Raji (cell line): ENCODE data around the gene PCYT2.
A peak's percentile ranks its signal among the peaks of the same experiment; 100 is the strongest.

Source experiments
- POLR2A ChIP-seq: IDR thresholded peaks from 2 replicates; pipeline ENCODE4 v1.6.1; 2011; ENCODE audit warnings: low read depth, low read length, control low read depth; ENCODE audit not compliant: insufficient read depth

PCYT2 gene

DNA sequence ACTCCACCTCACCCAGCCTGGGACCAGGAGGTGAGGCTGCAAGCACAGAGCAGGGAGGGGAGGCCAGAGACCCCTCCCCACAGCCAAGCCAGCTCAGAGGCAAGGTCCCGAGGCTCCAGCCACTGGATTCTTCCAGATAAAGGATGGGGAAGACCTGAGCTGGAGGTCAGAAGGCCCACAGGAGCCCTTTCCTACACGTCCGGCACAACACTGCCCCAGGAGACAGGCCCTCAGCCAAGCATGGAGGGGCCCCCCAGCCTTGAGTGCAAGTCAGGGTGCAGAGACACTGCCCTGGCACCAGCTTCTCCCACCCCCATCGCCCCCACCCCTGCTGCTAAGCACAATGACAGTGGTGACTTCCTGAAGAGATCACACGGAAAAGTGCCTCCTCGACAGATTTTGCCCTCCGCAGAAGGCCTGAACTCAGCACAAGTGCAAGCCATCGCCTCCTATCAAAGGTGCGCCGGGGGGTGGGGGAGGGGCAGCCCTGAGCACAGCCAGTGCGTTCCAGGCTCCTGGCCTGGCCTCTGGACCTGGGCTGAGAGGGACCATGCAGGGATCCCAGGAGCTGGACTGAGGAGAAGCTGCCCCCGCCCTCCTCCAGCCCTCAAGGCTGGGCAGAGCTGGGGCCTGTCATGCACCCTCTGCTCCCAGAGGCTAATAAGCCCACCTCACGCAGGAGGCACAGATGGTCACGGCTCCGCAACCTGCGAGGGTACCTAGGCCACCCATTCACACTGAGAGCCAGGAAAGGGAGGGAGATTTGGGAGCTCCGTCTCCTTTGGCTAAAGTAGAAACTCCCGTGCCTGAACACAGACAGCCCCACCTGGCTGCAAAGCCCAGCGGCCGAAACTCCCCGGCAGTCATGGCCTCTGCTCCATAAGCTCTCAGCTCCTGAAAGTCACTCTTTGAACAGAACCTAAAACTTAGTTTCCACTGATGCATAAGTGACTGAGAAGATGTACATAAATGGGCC is 13.6 kb upstream of the PCYT2 start:
- TF ChIP-seq POLR2A: no peak

GRCh38 chr17:81923302-81924260 is 12.4 kb upstream of the PCYT2 start:
- no peak for TF ChIP-seq POLR2A

- TF ChIP-seq POLR2A: no peak
These were observed 11.5 kb upstream of the PCYT2 start for GRCh38 chr17:81922566-81923301.

GRCh38 chr17:81921996-81922565 is 10.9 kb upstream of the PCYT2 start:
- TF ChIP-seq POLR2A: no peak

DNA sequence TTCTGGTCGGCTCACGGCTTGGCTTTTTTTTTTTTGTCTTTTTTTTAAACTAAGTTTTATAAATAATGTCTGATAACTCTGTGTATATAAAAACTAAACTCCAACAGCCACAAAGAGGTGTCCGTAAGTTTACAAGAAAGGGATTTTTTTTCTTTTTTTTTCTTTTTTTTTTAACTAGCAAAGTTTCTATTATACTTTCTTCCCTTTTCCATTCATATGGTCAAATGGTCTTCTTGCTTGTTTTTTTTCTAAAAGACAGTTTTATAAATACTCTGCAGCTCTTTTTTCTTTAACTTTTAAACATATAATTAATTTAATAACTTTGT is 10.3 kb upstream of the PCYT2 start:
- no peak for TF ChIP-seq POLR2A

- TF ChIP-seq POLR2A: no peak
These were observed 9.7 kb upstream of the PCYT2 start for GRCh38 chr17:81920612-81921536.

DNA sequence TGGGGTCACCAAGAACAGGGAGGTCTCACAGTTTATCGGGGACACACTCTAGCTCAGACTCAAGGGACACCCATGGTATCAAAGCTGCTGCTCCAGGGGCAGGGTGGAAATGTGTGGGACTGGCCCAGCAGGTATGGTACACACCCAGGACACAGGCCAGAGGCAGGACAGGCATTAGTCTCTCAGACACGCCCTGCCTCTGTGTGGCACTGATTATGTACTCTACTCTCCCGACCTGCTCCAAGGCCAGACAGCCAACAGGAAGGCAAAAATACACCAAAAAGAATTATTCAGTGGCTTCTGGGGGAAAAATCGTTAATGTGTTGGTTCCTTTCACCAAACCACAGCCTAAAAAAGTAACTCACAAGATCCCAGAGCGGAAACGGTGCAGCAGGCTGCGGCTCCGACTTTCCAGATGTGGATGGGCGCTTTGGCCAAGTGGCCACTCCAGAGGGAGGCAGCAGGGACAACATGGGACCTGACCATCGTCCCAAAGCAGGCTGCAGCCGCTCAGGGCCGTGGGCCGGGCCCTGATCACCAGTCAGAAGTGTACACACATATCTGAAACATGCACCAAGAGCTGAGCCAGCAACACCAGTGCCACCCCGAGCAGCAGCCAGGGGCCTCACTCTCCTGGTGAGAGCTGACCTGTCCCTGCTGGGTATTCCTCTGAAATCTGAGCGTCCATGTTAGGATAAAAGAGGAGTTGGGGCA is 7.8 kb upstream of the PCYT2 start:
- TF ChIP-seq POLR2A: no peak

DNA sequence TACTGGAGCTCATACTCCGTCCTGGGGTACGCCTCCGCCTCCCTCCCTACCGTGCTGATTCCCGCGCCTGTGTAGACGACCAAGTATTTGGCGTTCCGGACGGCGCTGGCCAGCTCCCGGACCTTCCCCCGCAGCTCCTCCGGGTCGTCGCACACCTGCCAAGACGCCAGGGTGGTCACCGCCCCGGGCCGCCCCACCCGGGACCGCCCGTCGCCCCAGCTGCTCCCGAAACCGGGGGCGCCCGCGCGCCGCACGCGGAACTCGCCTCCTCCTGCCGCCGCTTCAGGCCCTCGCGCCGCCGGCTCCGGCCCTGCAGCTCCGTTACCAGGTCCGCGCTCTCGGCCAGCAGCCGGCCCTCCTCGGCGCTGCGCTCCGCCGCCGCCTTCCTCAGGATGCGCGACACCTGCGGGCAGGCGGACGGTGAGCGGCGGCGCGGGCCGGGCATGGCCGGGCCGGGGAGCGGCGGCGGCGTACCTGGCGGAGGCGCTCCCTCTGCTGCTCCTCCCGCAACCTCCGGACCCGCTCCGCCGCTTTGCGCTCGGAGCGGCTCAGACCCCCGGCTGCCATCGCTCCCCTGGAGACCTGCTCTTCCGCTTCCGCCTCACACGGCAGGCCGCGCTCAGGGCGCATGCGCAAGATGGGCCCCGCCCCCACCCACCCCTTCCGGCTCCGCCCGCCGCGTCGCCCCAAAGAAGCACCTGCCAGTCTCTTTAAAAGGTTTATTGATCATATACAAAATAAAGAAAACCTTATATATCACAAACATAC is 6.5 kb upstream of the PCYT2 start, which contains the start of gene SIRT7:
Gene SIRT7, minus strand, starts transcription at position 612 of the 768 bp plus-strand sequence. Its CDS starts 45 bp downstream, at position 567.
- TF ChIP-seq POLR2A: peak; percentile 80

DNA sequence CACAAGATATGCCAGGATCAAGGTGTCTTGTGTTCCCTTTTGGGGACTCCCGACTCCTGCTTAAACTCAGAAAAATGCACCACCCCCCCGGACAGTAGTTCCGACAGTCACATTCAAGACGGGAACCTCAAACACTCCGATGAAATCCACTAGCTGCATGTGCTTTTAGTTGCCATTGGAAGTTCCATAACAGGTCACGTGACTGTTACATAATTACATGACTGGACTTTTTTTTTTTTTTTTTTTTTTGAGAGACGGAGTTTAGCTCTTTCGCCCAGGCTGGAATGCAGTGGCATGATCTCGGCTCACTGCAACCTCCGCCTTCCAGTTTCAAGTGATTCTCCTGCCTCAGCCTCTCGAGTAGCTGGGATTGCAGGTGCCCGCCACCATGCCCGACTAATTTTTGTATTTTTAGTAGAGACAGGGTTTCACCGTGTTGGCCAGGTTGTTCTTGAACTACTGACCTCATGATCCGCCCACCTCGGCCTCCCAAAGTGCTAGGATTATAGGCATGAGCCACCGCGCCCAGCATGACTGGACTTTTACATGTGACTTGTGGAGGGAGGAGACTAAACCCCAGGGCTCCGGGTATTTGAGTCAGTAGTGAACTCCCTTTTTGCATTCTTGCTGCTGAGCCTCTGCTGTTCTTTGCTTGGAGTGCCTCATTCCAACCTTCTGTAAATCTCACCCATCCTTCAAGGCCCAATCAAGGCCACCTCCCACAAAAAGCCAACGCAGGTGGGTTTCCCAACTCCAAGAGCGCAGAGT is 5.2 kb upstream of the PCYT2 start:
- TF ChIP-seq POLR2A: no peak

DNA sequence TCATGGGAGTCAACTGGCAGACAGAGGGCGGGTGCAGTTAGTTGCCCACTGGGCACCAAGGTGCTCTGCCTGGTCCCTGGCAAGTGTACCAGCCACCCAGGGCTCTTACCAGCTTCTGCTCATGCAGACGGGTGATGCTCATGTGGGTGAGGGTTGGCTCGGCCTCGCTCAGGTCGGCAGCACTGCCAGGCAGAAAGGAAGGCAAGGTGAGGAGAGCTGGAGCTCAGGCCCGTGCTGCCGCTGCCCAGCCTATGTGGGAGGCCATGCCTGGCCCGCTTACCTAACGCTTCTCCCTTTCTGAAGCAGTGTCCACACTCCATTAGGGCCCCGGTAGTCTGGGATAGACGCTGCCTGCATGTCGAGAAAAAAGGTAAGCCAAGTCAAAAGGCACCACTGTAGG is 4.1 kb upstream of the PCYT2 start:
- no peak for TF ChIP-seq POLR2A

- no peak for TF ChIP-seq POLR2A
These were observed 3.1 kb upstream of the PCYT2 start for GRCh38 chr17:81914103-81914850.
